Activated CD4-positive, alpha-beta T cell treated with anti-CD3 and anti-CD28 coated beads, Interleukin-2, amount 10 ng/mL, durations not matched to agents 24 days and 14 days (primary cell): Measurements from ENCODE around the gene TMEM154. TPM values are rescaled to one million over a fixed set of nuclear protein-coding genes. Genes with fewer than 3 reads are reported as not detected.

Experiments
- DNase-seq: peaks from one replicate; pipeline ENCODE4 v3.0.0; 2022
- H3K27ac Mint-ChIP-seq: one replicate; pipeline ENCODE4 v1.8.0; 2022; ENCODE audit warnings: mild to moderate bottlenecking, mixed read lengths
- H3K27me3 Mint-ChIP-seq: one replicate; pipeline ENCODE4 v1.8.0; 2022; ENCODE audit warnings: mixed read lengths
- H3K36me3 Mint-ChIP-seq: one replicate; pipeline ENCODE4 v1.8.0; 2022; ENCODE audit warnings: low read depth, mild to moderate bottlenecking, mixed read lengths
- H3K4me1 Mint-ChIP-seq: one replicate; pipeline ENCODE4 v1.8.0; 2021; ENCODE audit warnings: mixed read lengths
- H3K4me3 Mint-ChIP-seq: one replicate; pipeline ENCODE4 v1.8.0; 2022; ENCODE audit warnings: mild to moderate bottlenecking, moderate library complexity, mixed read lengths
- H3K9me3 Mint-ChIP-seq: one replicate; pipeline ENCODE4 v1.8.0; 2021; ENCODE audit warnings: mixed read lengths
- intact Hi-C: fragments of 100-400 bp; cut with micrococcal nuclease; formaldehyde crosslinking; loops from one replicate; pipeline ENCODE4 v1.15.1; 2023
- total RNA-seq: library from RNA; stranded (reverse); gene quantifications from 2 replicates; pipeline ENCODE4 v1.2.3, GENCODE V29; 2022

TMEM154 gene
- total RNA-seq, 1 donor from 2014 or later = 9.0 TPM

- Mint-ChIP-seq H3K27ac (no peak overlapping the region), H3K27me3 (peaks cover 16% of the 10 kb centered on the region), H3K4me3 (no peak overlapping the region), H3K9me3 (no peaks in the 10 kb centered on the region), H3K36me3 (no peaks in the 10 kb centered on the region), H3K4me1 (peaks cover 20% of the 10 kb centered on the region)
- intact Hi-C loops = loop anchor here (10.0 kb wide), 1 partner anchor 428 kb away; no protein-coding TSS in a partner anchor
- no peak for DNase-seq
These were observed 6.7 kb upstream of the TMEM154 start for GRCh38 chr4:152686452-152687013.

GRCh38 chr4:152684587-152684986 lies 4.8 kb upstream of the TMEM154 start:
- Mint-ChIP-seq H3K27ac (no peak overlapping the region), H3K27me3 (peaks cover 9% of the 10 kb centered on the region), H3K9me3 (no peaks in the 10 kb centered on the region), H3K4me1 (peaks cover 31% of the 10 kb centered on the region), H3K4me3 (no peak overlapping the region), H3K36me3 (no peaks in the 10 kb centered on the region)
- no peak for DNase-seq
- intact Hi-C loops = loop anchor here (1.0 to 10.0 kb wide), 2 partner anchors 13 to 430 kb away; no protein-coding TSS in a partner anchor

- peaks cover 34% of the 10 kb centered on the region for H3K4me1 Mint-ChIP-seq
- no peaks in the 10 kb centered on the region for H3K9me3 Mint-ChIP-seq
- no peak overlapping the region for H3K27ac Mint-ChIP-seq
- intact Hi-C loops = loop anchor here (1.0 to 10.0 kb wide), 2 partner anchors 13 to 431 kb away; no protein-coding TSS in a partner anchor
- no peak for DNase-seq
- no peak overlapping the region for H3K4me3 Mint-ChIP-seq
- no peaks in the 10 kb centered on the region for H3K36me3 Mint-ChIP-seq
- H3K27me3 Mint-ChIP-seq = peaks cover 7% of the 10 kb centered on the region
These were observed 4.2 kb upstream of the TMEM154 start for GRCh38 chr4:152684007-152684406.

- no peaks in the 10 kb centered on the region for H3K9me3 Mint-ChIP-seq
- intact Hi-C loops = loop anchor here (10.0 kb wide), 1 partner anchor 432 kb away; no protein-coding TSS in a partner anchor
- no peak overlapping the region for H3K27ac Mint-ChIP-seq
- peaks cover 46% of the 10 kb centered on the region for H3K4me1 Mint-ChIP-seq
- DNase-seq = no peak
- no peaks in the 10 kb centered on the region for H3K27me3 Mint-ChIP-seq
- no peak overlapping the region for H3K4me3 Mint-ChIP-seq
- peaks cover 6% of the 10 kb centered on the region for H3K36me3 Mint-ChIP-seq
These were observed 2.5 kb upstream of the TMEM154 start for GRCh38 chr4:152682143-152682941.

GRCh38 chr4:152680988-152681603 lies 1.3 kb upstream of the TMEM154 start:
- Mint-ChIP-seq H3K4me3 (peak overlapping the region; percentile 59), H3K27me3 (no peaks in the 10 kb centered on the region), H3K27ac (peak overlapping the region; percentile 67), H3K36me3 (peaks cover 6% of the 10 kb centered on the region), H3K9me3 (no peaks in the 10 kb centered on the region), H3K4me1 (peaks cover 54% of the 10 kb centered on the region)
- DNase-seq = no peak
- intact Hi-C loops = loop anchor here (2.0 to 10.0 kb wide), 3 partner anchors 16 to 434 kb away; partner anchors contain the start of gene FBXW7

- Mint-ChIP-seq H3K9me3 (no peaks in the 10 kb centered on the region), H3K27ac (peak overlapping the region; percentile 39), H3K36me3 (peaks cover 9% of the 10 kb centered on the region), H3K4me3 (peak overlapping the region; percentile 87), H3K27me3 (no peaks in the 10 kb centered on the region), H3K4me1 (peaks cover 51% of the 10 kb centered on the region)
- intact Hi-C loops = no loop called here
- DNase-seq = no peak
These were observed 956 bp downstream of the TMEM154 start for GRCh38 chr4:152678841-152679240.

- intact Hi-C loops = no loop called here
- H3K9me3 Mint-ChIP-seq = no peaks in the 10 kb centered on the region
These were observed 2.7 kb downstream of the TMEM154 start for GRCh38 chr4:152677117-152677516.

GRCh38 chr4:152676052-152676854 lies 3.5 kb downstream of the TMEM154 start:
- peaks cover 45% of the 10 kb centered on the region for H3K4me1 Mint-ChIP-seq
- no peak for DNase-seq
- peaks cover 16% of the 10 kb centered on the region for H3K36me3 Mint-ChIP-seq
- intact Hi-C loops = no loop called here
- H3K27me3 Mint-ChIP-seq = no peaks in the 10 kb centered on the region
- no peaks in the 10 kb centered on the region for H3K9me3 Mint-ChIP-seq
- H3K4me3 Mint-ChIP-seq = no peak overlapping the region
- H3K27ac Mint-ChIP-seq = peak overlapping the region; percentile 22

More at GRCh38 chr4:152677117-152677516, 2.7 kb downstream of the TMEM154 start:
- no peak overlapping the region for H3K4me3 Mint-ChIP-seq
- peaks cover 45% of the 10 kb centered on the region for H3K4me1 Mint-ChIP-seq
- H3K27me3 Mint-ChIP-seq = no peaks in the 10 kb centered on the region
- no peak for DNase-seq
- H3K36me3 Mint-ChIP-seq = peaks cover 13% of the 10 kb centered on the region
- no peak overlapping the region for H3K27ac Mint-ChIP-seq

GRCh38 chr4:152674359-152674758 lies 5.4 kb downstream of the TMEM154 start:
- Mint-ChIP-seq H3K27ac (no peak overlapping the region), H3K4me3 (no peak overlapping the region), H3K36me3 (peaks cover 22% of the 10 kb centered on the region), H3K9me3 (no peaks in the 10 kb centered on the region), H3K4me1 (peaks cover 35% of the 10 kb centered on the region), H3K27me3 (no peaks in the 10 kb centered on the region)
- no peak for DNase-seq
- intact Hi-C loops = no loop called here

GRCh38 chr4:152673489-152673888 lies 6.3 kb downstream of the TMEM154 start:
- Mint-ChIP-seq H3K36me3 (peaks cover 21% of the 10 kb centered on the region), H3K27me3 (no peaks in the 10 kb centered on the region), H3K4me3 (no peak overlapping the region), H3K9me3 (no peaks in the 10 kb centered on the region), H3K27ac (no peak overlapping the region), H3K4me1 (peaks cover 29% of the 10 kb centered on the region)
- intact Hi-C loops = no loop called here
- DNase-seq = no peak

GRCh38 chr4:152672206-152673092 lies 7.3 kb downstream of the TMEM154 start:
- H3K36me3 Mint-ChIP-seq = peaks cover 16% of the 10 kb centered on the region
- no peaks in the 10 kb centered on the region for H3K9me3 Mint-ChIP-seq
- H3K27me3 Mint-ChIP-seq = no peaks in the 10 kb centered on the region
- H3K4me1 Mint-ChIP-seq = peaks cover 21% of the 10 kb centered on the region
- H3K27ac Mint-ChIP-seq = no peak overlapping the region
- no peak overlapping the region for H3K4me3 Mint-ChIP-seq
- no peak for DNase-seq
- intact Hi-C loops = no loop called here

- H3K36me3 Mint-ChIP-seq = peaks cover 23% of the 10 kb centered on the region
- H3K9me3 Mint-ChIP-seq = no peaks in the 10 kb centered on the region
- DNase-seq = no peak
- H3K4me1 Mint-ChIP-seq = peaks cover 15% of the 10 kb centered on the region
- H3K27me3 Mint-ChIP-seq = no peaks in the 10 kb centered on the region
- H3K27ac Mint-ChIP-seq = no peak overlapping the region
- intact Hi-C loops = no loop called here
- no peak overlapping the region for H3K4me3 Mint-ChIP-seq
These were observed 11.3 kb downstream of the TMEM154 start for GRCh38 chr4:152668338-152668964.
